Keratinocyte (primary cell): ENCODE results near the gene NPTX1. TPM values are rescaled to one million over a fixed set of nuclear protein-coding genes. Genes with fewer than 3 reads are reported as not detected.

Experiments
- DNase-seq: peaks from one replicate; pipeline ENCODE4 v3.0.0-alpha.2; 2011; ENCODE audit warnings: low read depth, missing footprints, low spot score
- FAIRE-seq: peaks from 2 replicates; lab custom pipeline; 2011; peaks lifted over from hg19 to GRCh38; lab: Jason Lieb, UNC
- H2AFZ ChIP-seq: 2 replicates; pipeline ENCODE4 v1.6.0; 2012; ENCODE audit warnings: low read length, control low read depth, inconsistent platforms; ENCODE audit not compliant: control insufficient read depth
- H3K27ac ChIP-seq: 2 replicates; pipeline ENCODE4 v1.5.1; 2011; ENCODE audit warnings: low read length; ENCODE audit not compliant: control insufficient read depth, insufficient read depth
- H3K27me3 ChIP-seq: 3 replicates; pipeline ENCODE4 v1.6.0; 2011; ENCODE audit warnings: low read length; ENCODE audit not compliant: control insufficient read depth, insufficient read depth; ENCODE audit errors: extremely low read depth
- H3K36me3 ChIP-seq, 2 experiments: 2 replicates in 1 of 2; 3 replicates in 1 of 2; pipeline ENCODE4 v1.5.1; 2011; ENCODE audit warnings: low read length in 2 of 2, mild to moderate bottlenecking in 1 of 2; ENCODE audit not compliant: control insufficient read depth in 2 of 2, insufficient read depth in 2 of 2; ENCODE audit errors: extremely low read depth in 1 of 2
- H3K4me1 ChIP-seq: 3 replicates; pipeline ENCODE4 v1.5.1; 2011; ENCODE audit warnings: low read length; ENCODE audit not compliant: control insufficient read depth, insufficient read depth; ENCODE audit errors: extremely low read depth
- H3K4me2 ChIP-seq: 3 replicates; pipeline ENCODE4 v1.6.0; 2011; ENCODE audit warnings: low read depth, low read length; ENCODE audit not compliant: control insufficient read depth, insufficient read depth; ENCODE audit errors: extremely low read depth
- H3K4me3 ChIP-seq, 3 experiments: fragments of 200-600 bp in 1 of 3; sonication (generic) in 1 of 3; 2 replicates in 2 of 3; 3 replicates in 1 of 3; pipeline ENCODE4 v1.5.1; 2011 to 2016; ENCODE audit warnings: low read length in 3 of 3, mild to moderate bottlenecking in 3 of 3, control low read depth in 2 of 3, inconsistent platforms in 1 of 3, low read depth in 1 of 3, mixed read lengths in 1 of 3, mixed run types in 1 of 3, moderate library complexity in 1 of 3; ENCODE audit not compliant: control insufficient read depth in 2 of 3, insufficient read depth in 2 of 3; ENCODE audit errors: extremely low read depth in 1 of 3
- H3K79me2 ChIP-seq: 2 replicates; pipeline ENCODE4 v1.6.0; 2012; ENCODE audit warnings: low read length; ENCODE audit not compliant: control insufficient read depth, insufficient read depth
- H3K9ac ChIP-seq: 3 replicates; pipeline ENCODE4 v1.6.0; 2011; ENCODE audit warnings: low read length; ENCODE audit not compliant: control insufficient read depth, insufficient read depth; ENCODE audit errors: extremely low read depth
- H3K9me1 ChIP-seq: 3 replicates; pipeline ENCODE4 v1.6.0; 2011; ENCODE audit warnings: low read length; ENCODE audit not compliant: control insufficient read depth, insufficient read depth; ENCODE audit errors: extremely low read depth
- H3K9me3 ChIP-seq: 2 replicates; pipeline ENCODE4 v1.5.1; 2012; ENCODE audit warnings: low read depth, low read length; ENCODE audit not compliant: control insufficient read depth
- H4K20me1 ChIP-seq: 3 replicates; pipeline ENCODE4 v1.6.0; 2011; ENCODE audit warnings: low read length; ENCODE audit not compliant: control insufficient read depth, insufficient read depth; ENCODE audit errors: extremely low read depth
- CTCF ChIP-seq, 3 experiments: IDR thresholded peaks in 1 of 3; conservative IDR thresholded peaks in 1 of 3; optimal IDR thresholded peaks in 1 of 3; 2 replicates in 2 of 3; 3 replicates in 1 of 3; pipeline versions ENCODE3 to v1.5.1; 2011; ENCODE audit warnings: low read length in 3 of 3, mild to moderate bottlenecking in 3 of 3, moderate library complexity in 2 of 3, control low read depth in 1 of 3, inconsistent platforms in 1 of 3; ENCODE audit not compliant: insufficient read depth in 2 of 3; ENCODE audit errors: extremely low read depth in 1 of 3
- EZH2 ChIP-seq: IDR thresholded peaks from one replicate; pipeline ENCODE4 v1.6.1; 2012; ENCODE audit warnings: inconsistent platforms, mild to moderate bottlenecking, low read length, moderate library complexity
- dilution Hi-C: fragments of 300-500 bp; cut with MboI; formaldehyde crosslinking; loops from one replicate; pipeline ENCODE4 v1.7.0; 2020; ENCODE audit warnings: low sequenced_read_pairs; ENCODE audit not compliant: extremely low pct_ligation_motif_present
- polyA plus RNA-seq, 5 experiments: library from polyadenylated mRNA; depleted of rRNA in 3 of 5; stranded (reverse) in 3 of 5; stranded (forward) in 1 of 5; unstranded in 1 of 5; fragments of >200 nt; gene quantifications; 1 replicate in 1 of 5; 2 replicates in 3 of 5; 3 replicates in 1 of 5; pipeline versions ENCODE4 v1.2.1 to v1.2.3, GENCODE V29; 2011 to 2012; ENCODE audit warnings: missing spikeins in 2 of 5, low read depth in 1 of 5, low replicate concordance in 1 of 5

NPTX1 gene
- polyA plus RNA-seq, 1 donor (not counting 4 experiments of a cell fraction or from before 2014, with no cell fraction given) = 0.03 TPM

- Histone ChIP-seq H3K79me2 (no peaks in the 10 kb centered on the region), H3K4me1 (peaks cover 20% of the 10 kb centered on the region), H3K9me1 (no peaks in the 10 kb centered on the region), H3K9ac (no peak overlapping the region), H3K27ac (no peak overlapping the region), H3K4me2 (no peak overlapping the region), H3K9me3 (no peaks in the 10 kb centered on the region), H3K36me3 (no peaks in the 10 kb centered on the region), H3K4me3 (no peak overlapping the region), H3K27me3 (peaks cover 3% of the 10 kb centered on the region), H4K20me1 (no peaks in the 10 kb centered on the region), H2AFZ (no peak overlapping the region)
- DNase-seq (no peak), FAIRE-seq (no peak)
- TF ChIP-seq EZH2 = no peak
- no peak for TF ChIP-seq CTCF (optimal IDR thresholded peaks at IDR 0.05 in 1 of 3, IDR thresholded peaks at IDR 0.05 in 1 of 3, conservative IDR thresholded peaks at IDR 0.05 in 1 of 3; ENCODE audit: extremely low read depth in 1 of 3, insufficient read depth in 2 of 3, low read length in 3 of 3)
- dilution Hi-C loops = no loop called here
These were observed 23.2 kb upstream of the NPTX1 start for GRCh38 chr17:80499560-80499959.

GRCh38 chr17:80498920-80499410, 22.6 kb upstream of the NPTX1 start:
- Histone ChIP-seq H3K36me3 (no peaks in the 10 kb centered on the region), H2AFZ (no peak overlapping the region), H4K20me1 (no peaks in the 10 kb centered on the region), H3K4me2 (no peak overlapping the region), H3K79me2 (no peaks in the 10 kb centered on the region), H3K27ac (no peak overlapping the region), H3K4me1 (peaks cover 20% of the 10 kb centered on the region), H3K9me1 (no peaks in the 10 kb centered on the region), H3K4me3 (no peak overlapping the region), H3K9me3 (no peaks in the 10 kb centered on the region), H3K27me3 (peaks cover 7% of the 10 kb centered on the region), H3K9ac (no peak overlapping the region)
- dilution Hi-C loops = no loop called here
- DNase-seq (no peak), FAIRE-seq (no peak)
- TF ChIP-seq CTCF (optimal IDR thresholded peaks at IDR 0.05 in 1 of 3, IDR thresholded peaks at IDR 0.05 in 1 of 3, conservative IDR thresholded peaks at IDR 0.05 in 1 of 3; ENCODE audit: extremely low read depth in 1 of 3, insufficient read depth in 2 of 3, low read length in 3 of 3) (no peak), EZH2 (no peak)
